ENCODE data around the gene SLC16A6. TPM values are rescaled to one million over a fixed set of nuclear protein-coding genes. Genes with fewer than 3 reads are reported as not detected.

Gene SLC16A6
- total and polyA plus RNA-seq, 2 of the 4 experiments (the other 2 are of a cell fraction), result 0.22 to 0.54 TPM

DNA sequence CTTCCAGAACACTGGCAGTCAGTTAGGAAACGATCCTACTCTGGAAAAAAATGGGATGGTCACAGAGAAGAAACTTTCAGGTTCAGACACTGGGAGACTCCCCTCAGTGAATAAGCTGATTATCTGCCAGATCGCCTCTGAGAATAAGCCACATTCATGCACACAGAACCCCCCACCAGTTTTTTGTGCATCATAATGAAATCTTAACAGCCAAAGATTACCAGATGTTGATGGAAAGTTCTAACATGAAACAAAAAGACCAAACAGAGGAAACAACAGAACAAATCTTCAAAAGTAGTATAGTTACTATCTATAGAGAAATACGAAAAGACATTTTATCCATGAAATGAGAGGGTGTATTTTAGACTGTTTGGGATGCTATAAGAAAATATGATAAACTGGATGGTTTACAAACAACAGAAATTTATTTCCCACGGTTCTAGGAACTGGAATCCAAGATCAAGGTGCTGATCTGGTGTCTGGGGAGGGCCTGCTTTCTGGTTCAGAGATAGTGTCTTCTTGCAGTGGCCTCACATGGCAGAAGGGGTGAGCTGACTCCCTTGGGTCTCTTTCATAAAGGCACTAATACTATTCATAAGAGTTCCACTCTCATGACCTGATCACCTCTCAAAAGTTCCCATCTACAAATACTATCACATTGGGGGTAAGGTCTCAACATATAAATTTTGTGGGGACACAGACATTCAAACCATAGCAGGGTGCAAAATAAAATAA is 51.1 kb downstream of the SLC16A6 start:
- H3K27me3 ChIP-seq (ENCODE audit: control insufficient read depth, insufficient read depth, low read length), result no peaks in the 10 kb centered on the region; the same call in 1 of the 2 replicates
- no peak overlapping the region for H3K4ac ChIP-seq (ENCODE audit: low read depth, low read length)
- H3K4me2 ChIP-seq (ENCODE audit: low read depth, low read length), result no peak overlapping the region
- no peak overlapping the region for H3K9ac ChIP-seq (ENCODE audit: low read depth, low read length)
- H2BK15ac ChIP-seq (ENCODE audit: low read depth, low read length), result no peak overlapping the region
- TF ChIP-seq MXI1 (IDR thresholded peaks at IDR 0.05; ENCODE audit: borderline replicate concordance, low read depth, low read length) (no peak), BHLHE40 (IDR thresholded peaks at IDR 0.05; ENCODE audit: low read depth, low read length) (no peak), SMC3 (IDR thresholded peaks at IDR 0.05; ENCODE audit: low read depth, low read length) (no peak), USF2 (IDR thresholded peaks at IDR 0.05; ENCODE audit: low read depth, low read length) (no peak), NFE2L2 (IDR thresholded peaks at IDR 0.05; ENCODE audit: low read depth, low read length) (no peak), RFX5 (IDR thresholded peaks at IDR 0.05; ENCODE audit: low read depth, low read length) (no peak), CEBPB (IDR thresholded peaks at IDR 0.05; ENCODE audit: low read depth, low read length) (no peak), ELK1 (IDR thresholded peaks at IDR 0.05; ENCODE audit: borderline replicate concordance, low read depth, low read length) (no peak)
- DNase-seq (no peak), ATAC-seq (ENCODE audit: low read depth) (no peak)
- H3K9me3 ChIP-seq (ENCODE audit: control insufficient read depth, insufficient read depth, low read length), result no peaks in the 10 kb centered on the region
- H3K79me1 ChIP-seq (ENCODE audit: low read depth in 1 of 2, low read length in 2 of 2), result no peaks in the 10 kb centered on the region
- dilution Hi-C loops (cut with HindIII; ENCODE audit: low sequenced_read_pairs, unreplicated experiment), result no loop called here
- no peak overlapping the region for H3K23ac ChIP-seq (ENCODE audit: low read depth, low read length)
- no peak overlapping the region for H3K27ac ChIP-seq (ENCODE audit: insufficient read depth, low read length)
- no peak overlapping the region for H4K5ac ChIP-seq (ENCODE audit: low read depth, low read length)
- no peak overlapping the region for H4K91ac ChIP-seq (ENCODE audit: insufficient read depth, low read depth, low read length)
- intact Hi-C loops (cut with micrococcal nuclease), result no loop called here
- BruUV-seq (replicated peaks), result no TSS peak
- no peak overlapping the region for H3K4me3 ChIP-seq (ENCODE audit: insufficient read depth, low read depth, low read length)
- H2BK120ac ChIP-seq (ENCODE audit: low read depth, low read length), result no peak overlapping the region
- no peak overlapping the region for H3K18ac ChIP-seq (ENCODE audit: low read depth, low read length)
- H2BK20ac ChIP-seq (ENCODE audit: low read depth, low read length), result no peak overlapping the region
- no peak overlapping the region for H4K8ac ChIP-seq (ENCODE audit: low read depth in 2 of 2, low read length in 2 of 2)
- in situ Hi-C loops (cut with MboI; ENCODE audit: low sequenced_read_pairs), result no loop called here
- H3K36me3 ChIP-seq (ENCODE audit: control insufficient read depth, insufficient read depth, low read length), result no peaks in the 10 kb centered on the region
- no peaks in the 10 kb centered on the region for H4K20me1 ChIP-seq (ENCODE audit: insufficient read depth, low read length)
- peaks cover 5% of the 10 kb centered on the region for H3K4me1 ChIP-seq (ENCODE audit: control insufficient read depth, insufficient read depth, low read length)
- H3K56ac ChIP-seq (ENCODE audit: extremely low read depth, insufficient read depth, low read length), result no peak overlapping the region
- CTCF ChIA-PET, result no interaction called here
- H2AK5ac ChIP-seq (ENCODE audit: low read depth, low read length), result no peak overlapping the region
- H2AK9ac ChIP-seq (replicated peaks; ENCODE audit: low read depth, low read length, poor library complexity), result no peak overlapping the region
- no peak overlapping the region for H3K14ac ChIP-seq (replicated peaks; ENCODE audit: low read depth, low read length)
- POLR2A ChIA-PET (ENCODE audit: unreplicated experiment), result no interaction called here
- H3K9me1 ChIP-seq (ENCODE audit: insufficient read depth, low read length), result no peaks in the 10 kb centered on the region
- no peak overlapping the region for H2BK5ac ChIP-seq (ENCODE audit: low read depth, low read length, poor library complexity, severe bottlenecking)
- no CpG with 5 or more reads among the region's 4 CpGs for WGBS, 2 experiments (ENCODE audit: extremely low coverage in 2 of 2, insufficient read length in 1 of 2)
- H2AFZ ChIP-seq (replicated peaks; ENCODE audit: low read length, poor library complexity), result no peak overlapping the region
